Measurements from ENCODE around the gene AURKB. TPM values are rescaled to one million over a fixed set of nuclear protein-coding genes. Genes with fewer than 3 reads are reported as not detected.

The AURKB gene
- total and polyA plus RNA-seq, 2 of the 13 experiments (the other 11 are each of a cell fraction or from before 2014, with no cell fraction given): 29.5 to 75.3 TPM

- TF ChIP-seq HMGXB3 (CRISPR knock-in tag; IDR thresholded peaks at IDR 0.05; ENCODE audit: borderline replicate concordance) (peak; percentile 71; the same call in 1 of the 2 replicates), FOXP1 (IDR thresholded peaks at IDR 0.05) (no peak), FOXP1 (CRISPR knock-in tag; IDR thresholded peaks at IDR 0.05) (no peak), ZNF788 (CRISPR knock-in tag; IDR thresholded peaks at IDR 0.05; ENCODE audit: borderline replicate concordance) (peak; percentile 17; the same call in 1 of the 2 replicates), HNF4A (CRISPR knock-in tag; IDR thresholded peaks at IDR 0.05) (peak; percentile 32; the same call in 1 of the 2 replicates), BRF2 (CRISPR knock-in tag; IDR thresholded peaks at IDR 0.05) (0 out of 2 replicates have a peak, but pooled peaks have one; percentile 68), ZMYM2 (CRISPR knock-in tag; IDR thresholded peaks at IDR 0.05) (peak; percentile 90), ZFY (CRISPR knock-in tag; IDR thresholded peaks at IDR 0.05) (peak; percentile 42; the same call in 1 of the 2 replicates), MAFK (conservative IDR thresholded peaks at IDR 0.05 in 1 of 2, IDR thresholded peaks at IDR 0.05 in 1 of 2; ENCODE audit: low read length in 2 of 2) (no peak), ZNF564 (CRISPR knock-in tag; IDR thresholded peaks at IDR 0.05) (0 out of 2 replicates have a peak, but pooled peaks have one; percentile 56), AGO1 (IDR thresholded peaks at IDR 0.05; ENCODE audit: low read depth, low read length, poor library complexity, severe bottlenecking) (no peak), ZFP36L2 (CRISPR knock-in tag; IDR thresholded peaks at IDR 0.05) (no peak), SOX13 (IDR thresholded peaks at IDR 0.05) (no peak), SOX13 (CRISPR knock-in tag; conservative IDR thresholded peaks at IDR 0.05 in 1 of 2, IDR thresholded peaks at IDR 0.05 in 1 of 2) (peak in 1 of 2 experiments; percentile 48; a peak in 1 of 4 replicates), ZNF781 (CRISPR knock-in tag; IDR thresholded peaks at IDR 0.05; ENCODE audit: borderline replicate concordance, not compliant biosample characterization) (peak; percentile 76), ZNF614 (CRISPR knock-in tag; IDR thresholded peaks at IDR 0.05; ENCODE audit: borderline replicate concordance) (peak; percentile 38; the same call in 1 of the 2 replicates)
- TF ChIP-seq, protein P1, sequence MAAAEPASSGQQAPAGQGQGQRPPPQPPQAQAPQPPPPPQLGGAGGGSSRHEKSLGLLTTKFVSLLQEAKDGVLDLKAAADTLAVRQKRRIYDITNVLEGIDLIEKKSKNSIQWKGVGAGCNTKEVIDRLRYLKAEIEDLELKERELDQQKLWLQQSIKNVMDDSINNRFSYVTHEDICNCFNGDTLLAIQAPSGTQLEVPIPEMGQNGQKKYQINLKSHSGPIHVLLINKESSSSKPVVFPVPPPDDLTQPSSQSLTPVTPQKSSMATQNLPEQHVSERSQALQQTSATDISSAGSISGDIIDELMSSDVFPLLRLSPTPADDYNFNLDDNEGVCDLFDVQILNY (CRISPR knock-in tag; conservative IDR thresholded peaks at IDR 0.05): no peak
- TF ChIP-seq, protein P2, sequence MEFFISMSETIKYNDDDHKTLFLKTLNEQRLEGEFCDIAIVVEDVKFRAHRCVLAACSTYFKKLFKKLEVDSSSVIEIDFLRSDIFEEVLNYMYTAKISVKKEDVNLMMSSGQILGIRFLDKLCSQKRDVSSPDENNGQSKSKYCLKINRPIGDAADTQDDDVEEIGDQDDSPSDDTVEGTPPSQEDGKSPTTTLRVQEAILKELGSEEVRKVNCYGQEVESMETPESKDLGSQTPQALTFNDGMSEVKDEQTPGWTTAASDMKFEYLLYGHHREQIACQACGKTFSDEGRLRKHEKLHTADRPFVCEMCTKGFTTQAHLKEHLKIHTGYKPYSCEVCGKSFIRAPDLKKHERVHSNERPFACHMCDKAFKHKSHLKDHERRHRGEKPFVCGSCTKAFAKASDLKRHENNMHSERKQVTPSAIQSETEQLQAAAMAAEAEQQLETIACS (CRISPR knock-in tag; IDR thresholded peaks at IDR 0.05): no peak
- TF ChIP-seq, protein P3, sequence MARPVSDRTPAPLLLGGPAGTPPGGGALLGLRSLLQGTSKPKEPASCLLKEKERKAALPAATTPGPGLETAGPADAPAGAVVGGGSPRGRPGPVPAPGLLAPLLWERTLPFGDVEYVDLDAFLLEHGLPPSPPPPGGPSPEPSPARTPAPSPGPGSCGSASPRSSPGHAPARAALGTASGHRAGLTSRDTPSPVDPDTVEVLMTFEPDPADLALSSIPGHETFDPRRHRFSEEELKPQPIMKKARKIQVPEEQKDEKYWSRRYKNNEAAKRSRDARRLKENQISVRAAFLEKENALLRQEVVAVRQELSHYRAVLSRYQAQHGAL (CRISPR knock-in tag; IDR thresholded peaks at IDR 0.05; ENCODE audit: not compliant biosample characterization): no peak
- TF ChIP-seq, protein P4, sequence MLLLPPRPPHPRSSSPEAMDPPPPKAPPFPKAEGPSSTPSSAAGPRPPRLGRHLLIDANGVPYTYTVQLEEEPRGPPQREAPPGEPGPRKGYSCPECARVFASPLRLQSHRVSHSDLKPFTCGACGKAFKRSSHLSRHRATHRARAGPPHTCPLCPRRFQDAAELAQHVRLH (CRISPR knock-in tag; IDR thresholded peaks at IDR 0.05; ENCODE audit: borderline replicate concordance, low read depth): peak; percentile 82; the same call in 1 of the 2 replicates
Measured at GRCh38 chr17:8187517-8188262, 22.7 kb downstream of the AURKB start (continued).

Data from HepG2 (cell line).